Parathyroid adenoma (tissue), 2 donors: ENCODE results near the gene ATG101.

ENCODE experiments used
- H2AFZ ChIP-seq: fragments of 300-600 bp; sonication (generic); one replicate; pipeline ENCODE4 v1.7.0; 2017; ENCODE audit warnings: antibody characterized with exemption, mild to moderate bottlenecking
- H3K27ac ChIP-seq: fragments of 300-600 bp; sonication (generic); one replicate; pipeline ENCODE4 v1.7.0; 2017
- H3K27me3 ChIP-seq: fragments of 300-600 bp; sonication (generic); one replicate; pipeline ENCODE4 v1.7.0; 2017; ENCODE audit warnings: low read length; ENCODE audit not compliant: control insufficient read depth, insufficient read depth
- H3K36me3 ChIP-seq: fragments of 300-600 bp; sonication (generic); one replicate; pipeline ENCODE4 v1.7.0; 2017; ENCODE audit warnings: low read length; ENCODE audit not compliant: control insufficient read depth, insufficient read depth
- H3K4me1 ChIP-seq: fragments of 300-600 bp; sonication (generic); one replicate; pipeline ENCODE4 v1.7.0; 2017; ENCODE audit warnings: control low read depth
- H3K4me2 ChIP-seq: fragments of 300-600 bp; sonication (generic); one replicate; pipeline ENCODE4 v1.7.0; 2017; ENCODE audit warnings: low read length
- H3K4me3 ChIP-seq: fragments of 300-600 bp; sonication (generic); one replicate; pipeline ENCODE4 v1.7.0; 2017; ENCODE audit warnings: low read depth, low read length
- H3K79me2 ChIP-seq: fragments of 300-600 bp; sonication (generic); one replicate; pipeline ENCODE4 v1.7.0; 2017; ENCODE audit warnings: control low read depth
- H3K9ac ChIP-seq: fragments of 300-600 bp; sonication (generic); one replicate; pipeline ENCODE4 v1.7.0; 2017; ENCODE audit warnings: mild to moderate bottlenecking
- H3K9me3 ChIP-seq: fragments of 300-600 bp; sonication (generic); one replicate; pipeline ENCODE4 v1.7.0; 2017; ENCODE audit warnings: low read length; ENCODE audit not compliant: control insufficient read depth
- TF ChIP-seq, protein P1 (sequence below): fragments of 300-600 bp; sonication (generic); IDR thresholded peaks from one replicate; pipeline ENCODE4 v1.7.0; 2017; ENCODE audit warnings: antibody characterized with exemption, mild to moderate bottlenecking
- donor health status: primary hyperparathyroidism.

The ATG101 gene, protein sequence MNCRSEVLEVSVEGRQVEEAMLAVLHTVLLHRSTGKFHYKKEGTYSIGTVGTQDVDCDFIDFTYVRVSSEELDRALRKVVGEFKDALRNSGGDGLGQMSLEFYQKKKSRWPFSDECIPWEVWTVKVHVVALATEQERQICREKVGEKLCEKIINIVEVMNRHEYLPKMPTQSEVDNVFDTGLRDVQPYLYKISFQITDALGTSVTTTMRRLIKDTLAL

DNA sequence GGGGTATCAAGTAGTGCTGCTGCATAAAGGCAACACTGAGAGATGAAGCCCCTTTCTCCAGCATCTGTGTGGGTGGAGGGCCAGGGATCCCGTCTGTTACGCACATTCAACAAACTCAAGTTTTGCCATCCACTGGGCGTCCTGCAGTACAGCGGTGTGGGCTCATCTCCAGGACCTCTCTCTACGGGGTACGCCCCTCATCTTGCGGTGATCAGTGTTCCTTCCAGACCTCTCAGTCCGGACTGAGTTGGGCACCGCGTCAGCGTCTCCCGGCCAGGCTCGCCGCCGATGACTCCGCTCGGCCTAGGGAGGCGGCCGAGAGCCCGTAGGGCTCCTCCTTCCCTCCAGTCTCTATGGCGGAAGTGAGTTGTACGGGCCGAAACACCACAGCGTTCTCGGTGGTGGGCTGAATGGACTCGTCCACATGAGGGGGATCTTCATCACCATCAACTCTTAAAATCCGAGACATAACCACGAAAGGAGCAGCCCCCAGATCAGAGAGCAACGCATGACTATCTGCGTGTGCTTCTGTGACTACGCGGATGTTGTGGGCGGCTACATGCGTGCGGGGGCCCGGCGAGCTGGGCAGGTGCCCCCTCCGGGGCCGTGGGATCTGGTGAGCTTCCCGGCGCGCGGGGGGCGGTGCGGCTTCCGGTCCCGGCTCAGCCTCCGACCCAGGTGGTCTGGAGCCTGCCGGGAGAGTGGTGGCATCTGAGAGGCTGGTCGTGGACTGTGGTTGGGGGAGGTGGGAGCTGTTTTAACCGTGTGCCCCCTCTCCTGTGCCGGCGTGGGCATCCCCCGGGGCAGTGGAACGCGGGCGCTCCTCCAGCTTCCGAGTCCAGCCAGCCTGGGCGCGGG is at the start of gene ATG101:
Gene ATG101 (plus strand): TSS at position 652 of the 858 bp plus-strand sequence. CDS start 3,673 bp downstream, outside the sequence.
- H3K9ac ChIP-seq = peak within 1 kb of the TSS; percentile 68
- H3K4me3 ChIP-seq = peak within 1 kb of the TSS; percentile 96
- TF ChIP-seq, protein P1, sequence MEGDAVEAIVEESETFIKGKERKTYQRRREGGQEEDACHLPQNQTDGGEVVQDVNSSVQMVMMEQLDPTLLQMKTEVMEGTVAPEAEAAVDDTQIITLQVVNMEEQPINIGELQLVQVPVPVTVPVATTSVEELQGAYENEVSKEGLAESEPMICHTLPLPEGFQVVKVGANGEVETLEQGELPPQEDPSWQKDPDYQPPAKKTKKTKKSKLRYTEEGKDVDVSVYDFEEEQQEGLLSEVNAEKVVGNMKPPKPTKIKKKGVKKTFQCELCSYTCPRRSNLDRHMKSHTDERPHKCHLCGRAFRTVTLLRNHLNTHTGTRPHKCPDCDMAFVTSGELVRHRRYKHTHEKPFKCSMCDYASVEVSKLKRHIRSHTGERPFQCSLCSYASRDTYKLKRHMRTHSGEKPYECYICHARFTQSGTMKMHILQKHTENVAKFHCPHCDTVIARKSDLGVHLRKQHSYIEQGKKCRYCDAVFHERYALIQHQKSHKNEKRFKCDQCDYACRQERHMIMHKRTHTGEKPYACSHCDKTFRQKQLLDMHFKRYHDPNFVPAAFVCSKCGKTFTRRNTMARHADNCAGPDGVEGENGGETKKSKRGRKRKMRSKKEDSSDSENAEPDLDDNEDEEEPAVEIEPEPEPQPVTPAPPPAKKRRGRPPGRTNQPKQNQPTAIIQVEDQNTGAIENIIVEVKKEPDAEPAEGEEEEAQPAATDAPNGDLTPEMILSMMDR = peak; percentile 74
- H3K4me2 ChIP-seq = peak within 1 kb of the TSS; percentile 76
- no peaks in the 10 kb centered on the region for H3K36me3 ChIP-seq
- H3K27ac ChIP-seq = peak within 1 kb of the TSS; percentile 95
- peaks cover 7% of the 10 kb centered on the region for H3K4me1 ChIP-seq
- H3K79me2 ChIP-seq = peaks cover 28% of the 10 kb centered on the region
- no peaks in the 10 kb centered on the region for H3K9me3 ChIP-seq
- no peaks in the 10 kb centered on the region for H3K27me3 ChIP-seq
- peak within 1 kb of the TSS; percentile 96 for H2AFZ ChIP-seq

DNA sequence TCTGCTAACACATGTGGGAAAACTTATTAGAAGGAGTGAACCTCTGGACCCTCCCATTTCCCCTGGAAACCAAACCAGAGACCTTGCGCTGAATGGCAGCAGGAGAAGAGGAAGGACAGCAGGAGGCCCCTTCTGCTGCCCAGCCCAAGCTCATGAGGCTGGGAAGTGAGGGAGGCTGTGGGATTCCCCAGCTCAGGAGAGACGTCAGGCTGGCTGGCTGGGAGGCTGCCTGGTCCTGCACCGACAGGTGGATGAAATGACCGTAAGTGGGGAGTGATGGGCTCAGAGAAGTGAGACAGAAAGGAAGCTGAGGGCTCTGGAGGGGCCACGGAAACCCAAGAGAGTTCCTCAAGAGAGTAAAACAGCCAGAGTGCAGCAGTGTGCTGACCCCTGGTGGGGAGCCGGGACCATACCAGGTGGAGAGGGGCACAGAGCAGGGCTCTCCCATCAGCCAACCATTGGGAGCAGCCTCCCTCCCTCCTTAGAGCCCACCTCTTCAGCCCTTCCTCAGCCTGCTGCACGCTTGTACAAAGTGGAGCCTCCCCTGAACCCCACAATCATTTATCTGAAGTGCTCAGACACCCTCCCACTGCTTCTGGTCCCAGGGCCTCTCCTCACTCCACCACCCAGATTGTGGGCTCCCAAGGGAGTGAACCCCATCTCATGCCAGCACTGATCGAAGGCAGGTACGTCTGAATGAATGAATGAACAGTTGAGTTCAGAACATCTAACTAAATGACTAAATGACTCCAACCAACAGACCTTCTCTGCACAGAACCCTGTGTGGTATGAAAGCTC is 49.0 kb upstream of the ATG101 start:
- H3K9ac ChIP-seq = no peak overlapping the region

DNA sequence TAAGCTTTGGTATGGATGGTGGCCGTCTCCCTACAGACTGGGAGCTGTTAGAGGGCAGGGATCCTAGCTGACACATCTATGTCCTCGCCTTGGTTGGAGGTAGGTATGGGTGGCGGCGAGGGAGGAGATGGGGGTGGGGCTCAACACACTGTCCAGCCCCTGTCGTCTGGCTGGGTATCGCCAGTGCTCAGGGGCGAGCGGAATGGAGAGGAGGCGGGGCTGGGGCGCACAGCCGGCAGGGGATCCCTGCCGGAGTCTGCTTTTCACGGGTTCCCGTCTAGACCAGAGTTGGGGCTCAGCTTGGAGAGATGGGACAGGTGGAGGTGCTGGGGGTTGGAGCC is 47.0 kb upstream of the ATG101 start:
- no peaks in the 10 kb centered on the region for H3K9me3 ChIP-seq
- peak overlapping the region; percentile 64 for H3K4me2 ChIP-seq
- H3K9ac ChIP-seq = no peak overlapping the region
- H3K4me1 ChIP-seq = peaks cover 7% of the 10 kb centered on the region
- peak overlapping the region; percentile 81 for H2AFZ ChIP-seq
- H3K36me3 ChIP-seq = no peaks in the 10 kb centered on the region
- H3K27me3 ChIP-seq = no peaks in the 10 kb centered on the region
- H3K79me2 ChIP-seq = no peaks in the 10 kb centered on the region
- TF ChIP-seq, protein P1 = no peak
- H3K27ac ChIP-seq = no peak overlapping the region
- H3K4me3 ChIP-seq = peak overlapping the region; percentile 51

More for the DNA sequence above, 49.0 kb upstream of the ATG101 start:
- TF ChIP-seq, protein P1 = peak; percentile 62
- peak overlapping the region; percentile 66 for H2AFZ ChIP-seq
- H3K79me2 ChIP-seq = no peaks in the 10 kb centered on the region
- no peaks in the 10 kb centered on the region for H3K9me3 ChIP-seq
- no peak overlapping the region for H3K4me3 ChIP-seq
- H3K4me2 ChIP-seq = no peak overlapping the region
- H3K4me1 ChIP-seq = peaks cover under 1% of the 10 kb centered on the region
- no peaks in the 10 kb centered on the region for H3K36me3 ChIP-seq
- no peaks in the 10 kb centered on the region for H3K27me3 ChIP-seq
- no peak overlapping the region for H3K27ac ChIP-seq

DNA sequence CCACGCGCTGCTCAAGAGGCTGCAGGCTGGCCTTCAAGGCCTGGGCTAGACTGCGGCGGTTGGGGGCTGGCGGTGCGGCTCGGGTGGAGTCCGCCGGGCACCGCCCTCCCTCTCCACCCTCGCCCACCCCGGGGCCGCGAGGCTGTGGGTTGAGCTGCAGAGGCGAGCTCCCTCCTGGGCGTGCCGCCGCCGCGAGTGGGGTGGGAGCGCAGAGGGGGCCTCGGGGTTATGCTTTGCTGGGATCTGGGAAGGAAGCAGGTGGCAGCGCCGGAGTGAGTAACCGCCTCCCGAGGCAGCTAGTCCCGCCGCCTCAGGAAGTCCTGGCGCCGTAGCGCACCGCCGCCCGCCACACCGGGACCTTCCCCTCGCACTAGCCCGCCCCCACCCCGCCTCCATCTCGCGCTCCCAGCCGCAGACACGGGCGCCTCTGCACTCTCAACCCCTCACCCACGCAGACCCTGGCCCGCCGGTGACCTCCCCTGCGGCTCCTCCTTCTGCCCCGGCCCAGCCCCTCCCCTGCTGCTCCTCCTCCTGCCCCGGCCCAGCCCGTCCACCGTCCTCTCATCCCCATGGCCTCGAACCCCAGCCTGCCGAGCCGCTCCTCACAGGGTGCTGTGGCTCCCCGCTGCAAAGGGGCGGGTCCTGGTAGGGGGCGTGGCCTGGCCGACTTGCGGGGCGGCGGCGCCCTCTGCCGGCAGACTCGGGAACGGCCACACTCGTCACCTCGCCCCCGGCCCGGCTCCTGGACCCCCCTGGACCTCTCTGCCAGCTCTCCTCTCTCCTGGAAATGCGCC is 46.4 kb upstream of the ATG101 start:
- Histone ChIP-seq H3K9me3 (no peaks in the 10 kb centered on the region), H3K4me1 (peaks cover 7% of the 10 kb centered on the region), H3K79me2 (no peaks in the 10 kb centered on the region), H2AFZ (peak overlapping the region; percentile 81), H3K4me3 (peak overlapping the region; percentile 51), H3K27me3 (no peaks in the 10 kb centered on the region), H3K4me2 (peak overlapping the region; percentile 64), H3K36me3 (no peaks in the 10 kb centered on the region), H3K27ac (no peak overlapping the region), H3K9ac (no peak overlapping the region)
- TF ChIP-seq, protein P1 = peak; percentile 99
